HG02571 (cell line): ENCODE measurements around the gene CNTN1.

Experiments
- ATAC-seq: cut with Tn5 transposase; IDR thresholded peaks from one replicate; pipeline ENCODE4 v1.9.1; 2021; ENCODE audit warnings: mild to moderate bottlenecking, moderate library complexity; ENCODE audit not compliant: unreplicated experiment

Gene CNTN1

GRCh38 chr12:40957417-40957816, 265.2 kb downstream of the CNTN1 start:
- no peak for ATAC-seq

- no peak for ATAC-seq
These were observed 266.8 kb downstream of the CNTN1 start for GRCh38 chr12:40959041-40959440.

DNA sequence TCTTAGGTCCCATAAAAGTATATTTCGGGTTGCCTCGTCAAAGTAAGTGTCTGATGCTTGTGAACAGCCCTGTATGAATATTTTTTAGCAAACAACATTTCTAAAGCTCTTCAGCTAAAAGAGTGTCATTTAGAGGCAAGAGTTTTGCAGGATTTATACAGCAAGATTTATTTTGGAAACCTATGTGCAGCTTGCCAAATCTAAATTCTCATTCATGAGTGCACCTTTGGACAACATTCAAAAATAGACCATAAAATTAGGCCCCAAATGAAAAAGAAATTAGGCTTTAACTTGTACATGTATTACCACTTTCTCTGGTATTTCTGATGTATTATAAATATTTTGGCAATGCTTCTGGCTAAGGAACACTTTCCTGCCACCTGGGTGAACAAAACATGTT, 271.5 kb downstream of the CNTN1 start:
- no peak for ATAC-seq

- no peak for ATAC-seq
These were observed 277.6 kb downstream of the CNTN1 start for GRCh38 chr12:40969796-40970195.

DNA sequence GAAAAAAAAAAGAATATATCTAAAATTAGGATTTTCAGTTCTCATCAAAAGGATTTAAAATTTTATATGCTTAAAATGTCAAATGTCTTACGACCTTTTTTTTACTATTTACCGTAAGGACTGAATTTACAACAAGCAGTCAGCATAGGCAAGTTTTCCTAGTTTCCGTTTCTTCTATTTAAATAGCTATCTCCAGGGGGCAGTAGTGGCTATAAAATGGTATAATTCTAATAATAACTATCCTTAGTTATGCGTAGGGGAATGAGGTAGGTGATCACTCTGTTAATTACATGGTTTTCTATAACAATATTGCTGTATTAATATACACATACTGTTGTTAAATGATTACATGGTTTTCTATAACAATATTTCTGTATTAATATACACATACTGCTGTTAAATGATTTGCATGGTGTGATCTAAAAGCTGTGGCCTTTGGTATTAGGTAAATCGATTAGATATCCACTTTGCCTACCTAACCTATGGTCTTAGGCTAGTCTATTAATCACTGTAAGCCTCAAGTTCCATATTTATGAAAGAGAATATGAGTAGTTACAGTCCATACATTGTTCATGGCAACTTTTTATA, 278.2 kb downstream of the CNTN1 start:
- ATAC-seq: no peak

GRCh38 chr12:40971911-40972310, 279.7 kb downstream of the CNTN1 start:
- ATAC-seq: no peak

GRCh38 chr12:40976546-40976945, 284.3 kb downstream of the CNTN1 start:
- ATAC-seq: no peak

DNA sequence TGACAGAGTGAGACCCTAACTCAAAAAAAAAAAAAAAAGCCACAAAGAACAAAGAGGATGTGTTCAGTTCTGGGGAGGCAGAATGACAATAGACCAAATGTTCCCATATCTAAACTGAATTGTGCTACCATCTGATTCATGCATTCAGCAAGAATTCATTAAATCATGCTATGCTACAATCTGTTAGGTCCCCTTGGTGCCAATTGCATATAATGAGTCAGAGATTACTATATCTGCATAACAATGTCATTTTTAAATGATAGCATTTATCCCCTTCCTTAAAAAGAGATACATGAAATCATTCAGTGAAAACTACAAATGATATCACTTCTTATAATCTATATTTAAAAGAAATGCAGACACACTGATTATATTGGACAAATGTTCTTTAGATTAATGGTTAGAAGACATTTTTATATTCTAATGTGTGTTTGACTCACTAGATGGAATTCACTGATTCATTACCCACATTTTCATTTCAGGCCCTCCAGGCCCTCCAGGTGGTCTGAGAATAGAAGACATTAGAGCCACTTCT, 288.3 kb downstream of the CNTN1 start:
- ATAC-seq: no peak

DNA sequence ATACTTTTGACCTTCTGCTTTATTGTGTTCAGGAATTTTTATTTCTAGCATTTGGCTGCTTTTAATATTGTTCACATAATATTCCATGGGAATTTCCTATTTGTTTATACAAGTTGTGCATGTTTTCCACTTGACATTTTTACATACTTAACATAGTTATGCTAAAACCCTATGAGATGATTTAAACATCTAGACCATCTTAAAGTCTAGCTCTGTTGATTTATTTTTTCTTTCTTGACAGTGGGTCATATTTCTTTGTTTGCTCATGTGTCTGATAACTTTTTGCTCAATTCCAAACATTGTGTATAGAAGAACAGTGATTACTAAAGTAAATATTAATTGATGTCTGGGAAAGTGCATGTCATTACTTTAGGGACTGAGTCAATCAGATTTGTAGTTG, 293.8 kb downstream of the CNTN1 start:
- no peak for ATAC-seq

DNA sequence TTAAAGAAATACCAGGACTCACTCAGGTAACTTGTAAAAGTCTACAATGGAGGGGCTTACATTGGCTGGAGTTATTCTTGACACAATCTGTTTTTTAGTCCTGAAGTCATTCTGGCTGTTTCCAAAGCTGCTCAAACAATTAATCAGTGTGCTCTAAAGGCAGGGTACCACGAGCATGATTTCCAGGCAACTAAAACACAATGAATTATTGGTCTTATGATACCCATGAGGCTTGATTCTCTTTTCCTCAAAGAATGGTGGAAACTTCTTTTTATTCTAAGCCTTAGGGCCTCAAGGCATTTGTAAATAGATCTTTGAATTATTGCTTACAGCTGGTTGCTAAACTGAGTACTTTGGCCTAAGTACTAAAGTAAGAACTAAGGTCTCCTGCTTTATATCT, 296.1 kb downstream of the CNTN1 start:
- no peak for ATAC-seq

- no peak for ATAC-seq
These were observed 296.6 kb downstream of the CNTN1 start for GRCh38 chr12:40988824-40989223.

DNA sequence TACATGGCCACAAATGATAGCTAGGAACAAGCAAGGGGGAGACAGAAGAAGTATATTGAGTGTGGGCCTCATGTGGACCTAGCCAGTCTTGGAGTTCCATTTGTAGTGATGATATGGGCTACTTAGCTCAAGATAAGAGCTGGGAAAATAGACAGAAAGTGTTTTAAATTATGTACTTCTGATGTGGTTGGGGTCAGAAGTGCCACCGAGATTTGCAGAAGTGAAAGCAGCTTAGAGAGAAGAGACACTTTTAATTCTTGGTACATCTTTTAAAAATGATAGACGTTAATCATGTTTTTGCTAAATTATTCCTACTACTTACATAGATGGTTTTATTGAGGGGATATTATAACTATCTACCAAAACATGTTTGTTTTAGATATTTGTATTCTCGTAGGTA, 297.5 kb downstream of the CNTN1 start:
- no peak for ATAC-seq

DNA sequence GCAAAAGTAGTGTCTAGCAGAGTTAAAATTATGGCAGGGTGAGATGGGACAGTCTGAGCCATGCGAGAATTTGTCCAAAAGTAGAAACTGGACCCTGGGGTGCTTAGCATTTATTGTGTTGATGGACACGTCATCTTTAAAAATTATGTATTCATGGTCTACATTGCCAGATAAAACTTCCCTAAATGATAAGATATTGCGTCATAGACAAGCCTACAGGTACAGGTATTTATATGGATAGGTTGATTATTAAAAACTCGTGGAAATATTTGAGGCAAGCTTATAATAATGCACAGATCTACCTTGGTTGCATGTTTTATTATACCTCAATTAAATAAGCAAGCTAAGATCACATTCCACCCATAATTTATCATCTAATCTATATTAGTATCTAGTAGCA, 299.9 kb downstream of the CNTN1 start:
- no peak for ATAC-seq

DNA sequence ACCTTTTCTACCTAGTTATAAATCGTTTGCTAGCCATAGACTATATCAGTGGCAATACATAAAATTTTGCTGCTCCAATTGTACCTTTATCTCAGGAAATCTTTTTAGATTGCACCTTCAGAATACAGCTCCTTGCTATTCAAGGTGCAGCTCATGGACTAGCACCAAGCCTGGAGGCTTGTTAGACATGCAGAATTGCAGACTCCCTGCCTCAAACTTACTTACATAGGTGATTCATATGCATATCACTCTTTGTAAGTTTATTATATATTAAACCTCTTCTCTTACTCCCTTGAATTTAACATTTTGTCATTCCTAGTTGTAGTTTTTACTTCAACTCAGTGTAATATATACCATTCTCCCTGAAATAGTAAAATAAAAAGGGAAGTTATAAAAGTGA, 300.4 kb downstream of the CNTN1 start:
- ATAC-seq: no peak

- no peak for ATAC-seq
These were observed 300.9 kb downstream of the CNTN1 start for GRCh38 chr12:40993158-40993557.

DNA sequence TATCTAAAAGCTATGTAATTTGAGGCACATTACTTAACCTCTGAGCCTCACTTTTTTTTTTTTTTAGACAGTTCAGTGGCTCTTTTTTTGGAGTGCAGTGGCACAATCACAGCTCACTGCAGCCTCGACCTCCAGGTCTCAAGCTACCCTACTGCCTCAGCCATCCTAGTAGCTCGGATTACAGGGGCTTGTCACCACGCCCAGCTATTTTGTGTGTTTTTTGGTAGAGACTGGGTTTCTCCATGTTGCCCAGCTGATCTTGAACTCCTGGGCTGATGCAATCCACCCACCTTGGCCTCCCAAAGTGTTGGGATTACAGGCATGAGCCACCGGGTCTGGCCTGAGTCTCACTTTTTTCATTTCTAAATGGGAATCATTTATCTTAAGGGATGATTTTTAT, 303.9 kb downstream of the CNTN1 start:
- ATAC-seq: no peak

GRCh38 chr12:40999210-40999609, 307.0 kb downstream of the CNTN1 start:
- ATAC-seq: no peak

DNA sequence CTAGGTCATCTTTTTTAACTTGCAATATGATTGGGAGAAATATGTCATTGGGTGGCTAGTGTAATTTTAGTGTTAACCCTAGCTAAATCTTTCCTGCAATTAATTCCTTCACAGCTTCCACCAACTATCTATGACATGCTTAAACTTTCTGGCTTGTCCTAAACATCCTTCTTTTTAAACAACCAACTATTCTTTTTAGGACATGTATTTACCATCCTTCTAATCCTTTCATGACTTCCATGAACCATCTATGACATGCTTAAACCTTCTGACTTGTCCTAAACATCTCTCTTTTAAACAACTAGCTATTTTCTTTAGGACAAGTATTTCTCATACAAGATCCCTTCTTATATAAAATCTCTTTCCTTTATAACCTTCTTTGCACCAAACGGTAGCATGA, 316.2 kb downstream of the CNTN1 start:
- no peak for ATAC-seq

DNA sequence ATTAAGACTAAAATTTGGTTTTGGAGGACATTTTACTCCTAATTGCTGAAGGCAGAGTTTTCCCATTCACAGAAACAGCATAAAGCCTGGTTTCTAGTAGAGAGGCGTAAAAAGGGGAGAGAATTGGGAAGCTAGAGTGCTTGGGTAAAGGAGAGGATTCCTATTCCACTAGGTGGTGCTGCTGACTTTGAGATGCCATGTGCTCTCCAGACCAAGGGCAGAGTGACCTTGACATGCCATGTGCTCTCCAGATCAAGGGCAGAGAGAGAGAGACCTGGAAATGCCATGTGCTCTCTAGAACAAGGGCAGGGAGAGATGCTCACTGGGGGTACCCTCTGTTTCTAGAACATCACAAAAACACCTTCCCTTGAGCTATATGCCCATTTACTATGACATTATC, 319.7 kb downstream of the CNTN1 start:
- ATAC-seq: no peak

DNA sequence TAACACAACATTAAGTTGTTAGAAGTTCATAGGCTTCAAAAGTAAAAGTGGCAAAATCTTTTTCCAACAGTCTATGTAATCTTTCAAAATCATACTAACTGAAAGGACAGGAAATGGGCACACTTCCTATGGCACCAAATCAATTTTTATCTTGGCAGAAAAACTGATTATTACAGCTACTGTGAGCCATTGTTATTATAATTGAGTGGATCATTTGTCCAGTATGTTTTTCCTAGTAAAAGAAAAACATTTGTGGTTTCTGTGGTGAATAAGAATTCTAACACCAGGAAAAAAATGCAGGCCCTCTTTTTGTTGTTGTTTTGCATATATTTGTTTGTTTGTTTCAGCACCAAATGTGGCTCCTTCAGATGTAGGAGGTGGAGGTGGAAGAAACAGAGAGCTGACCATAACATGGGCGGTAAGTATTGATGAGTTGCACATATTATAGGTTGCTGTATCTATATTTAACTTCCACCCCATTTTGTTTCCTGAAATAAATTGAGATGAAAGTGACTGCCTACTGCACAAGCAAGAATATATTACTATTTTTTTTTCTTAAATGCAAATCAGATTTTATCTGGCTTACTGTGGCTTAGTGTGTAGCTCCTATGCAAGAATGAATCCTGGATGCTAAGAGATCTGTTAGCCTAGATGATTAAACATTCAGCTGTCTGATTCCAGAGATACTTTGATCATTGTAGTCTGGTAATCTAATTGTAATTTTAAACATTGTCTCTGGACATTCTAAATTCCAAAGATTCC, 321.8 kb downstream of the CNTN1 start:
- ATAC-seq: no peak

DNA sequence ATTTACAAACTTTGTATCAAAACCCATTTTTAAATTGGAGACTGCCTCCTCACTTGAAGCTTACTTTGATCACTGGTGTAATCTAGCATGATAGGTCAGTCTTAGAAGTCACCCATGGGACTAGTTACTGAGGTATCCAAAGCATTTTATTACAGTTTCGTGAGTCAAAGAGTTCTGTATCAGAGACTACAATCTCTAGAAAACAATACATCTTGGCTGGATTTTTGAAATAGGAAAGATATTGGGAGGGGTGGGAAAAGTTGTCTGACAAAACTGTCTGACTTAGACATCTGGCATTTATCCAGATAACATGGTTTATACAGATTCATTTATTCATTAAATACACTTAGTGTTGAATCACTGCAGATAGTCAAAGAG, 322.4 kb downstream of the CNTN1 start:
- no peak for ATAC-seq

GRCh38 chr12:41018010-41018409, 325.8 kb downstream of the CNTN1 start:
- no peak for ATAC-seq

- ATAC-seq: no peak
These were observed 327.2 kb downstream of the CNTN1 start for GRCh38 chr12:41019461-41019860.
